ENCODE measurements around the gene KLF7.

Gene KLF7

DNA sequence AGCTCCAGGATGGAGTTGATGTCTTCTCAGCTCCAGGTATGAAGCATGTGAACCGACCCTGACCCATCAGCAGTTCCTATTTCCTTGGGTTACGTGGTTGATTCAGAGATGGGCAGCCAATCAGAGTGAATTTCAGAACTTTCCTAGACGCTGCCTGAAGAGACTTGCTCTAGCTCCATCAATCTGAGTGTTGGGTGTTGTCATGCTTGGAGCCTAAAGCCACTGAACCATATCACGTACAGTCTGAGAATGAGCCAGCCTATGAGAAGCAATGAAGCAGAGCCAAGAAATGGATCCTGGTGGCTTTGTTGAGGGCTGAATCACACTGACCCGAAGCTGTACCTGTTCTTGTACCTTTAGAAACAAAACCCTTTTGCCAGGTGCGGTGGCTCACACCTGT lies 19.6 kb upstream of the KLF7 start:
- H3K27ac ChIP-seq: no peak overlapping the region
- TF ChIP-seq CTCF (IDR thresholded peaks at IDR 0.05; ENCODE audit: low read depth, low read length): no peak
- no peak for DNase-seq
- no peaks in the 10 kb centered on the region for H3K27me3 ChIP-seq (ENCODE audit: insufficient read depth, low read depth, severe bottlenecking)
- H3K9me3 ChIP-seq (ENCODE audit: severe bottlenecking): no peaks in the 10 kb centered on the region
- no peaks in the 10 kb centered on the region for H3K36me3 ChIP-seq
- no peak overlapping the region for H3K4me3 ChIP-seq (ENCODE audit: low read depth, low read length)

- no peak overlapping the region for H3K4me3 ChIP-seq (ENCODE audit: low read depth, low read length)
- TF ChIP-seq CTCF (IDR thresholded peaks at IDR 0.05; ENCODE audit: low read depth, low read length): no peak
- H3K9me3 ChIP-seq (ENCODE audit: severe bottlenecking): no peaks in the 10 kb centered on the region
- no peak for DNase-seq
- no peaks in the 10 kb centered on the region for H3K27me3 ChIP-seq (ENCODE audit: insufficient read depth, low read depth, severe bottlenecking)
- no peak overlapping the region for H3K27ac ChIP-seq
- H3K36me3 ChIP-seq: no peaks in the 10 kb centered on the region
Measured at GRCh38 chr2:207184768-207185167, 19.0 kb upstream of the KLF7 start.

DNA sequence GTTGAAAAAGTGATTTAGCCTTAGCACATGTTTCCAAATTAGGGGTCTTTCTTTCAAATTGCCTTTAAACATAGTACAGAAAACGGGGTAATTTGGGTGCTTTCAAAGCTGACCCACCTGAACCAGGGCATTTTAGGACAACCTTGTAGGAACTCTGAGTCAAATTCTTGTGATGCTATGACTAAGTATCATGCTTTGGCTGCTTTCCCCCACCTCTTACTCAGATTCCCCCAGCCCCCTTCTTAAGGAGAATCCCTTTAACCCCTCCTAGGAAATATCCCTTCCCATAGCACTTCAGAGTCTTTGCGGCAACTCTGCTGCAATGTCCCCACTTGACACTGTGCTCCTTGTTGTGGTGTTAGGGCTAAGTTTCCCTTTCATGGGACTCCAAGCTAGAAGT lies 18.6 kb upstream of the KLF7 start:
- Histone ChIP-seq H3K4me3 (ENCODE audit: low read depth, low read length) (no peak overlapping the region), H3K27ac (no peak overlapping the region), H3K27me3 (ENCODE audit: insufficient read depth, low read depth, severe bottlenecking) (no peaks in the 10 kb centered on the region), H3K9me3 (ENCODE audit: severe bottlenecking) (no peaks in the 10 kb centered on the region), H3K36me3 (no peaks in the 10 kb centered on the region)
- DNase-seq: no peak
- no peak for TF ChIP-seq CTCF (IDR thresholded peaks at IDR 0.05; ENCODE audit: low read depth, low read length)

DNA sequence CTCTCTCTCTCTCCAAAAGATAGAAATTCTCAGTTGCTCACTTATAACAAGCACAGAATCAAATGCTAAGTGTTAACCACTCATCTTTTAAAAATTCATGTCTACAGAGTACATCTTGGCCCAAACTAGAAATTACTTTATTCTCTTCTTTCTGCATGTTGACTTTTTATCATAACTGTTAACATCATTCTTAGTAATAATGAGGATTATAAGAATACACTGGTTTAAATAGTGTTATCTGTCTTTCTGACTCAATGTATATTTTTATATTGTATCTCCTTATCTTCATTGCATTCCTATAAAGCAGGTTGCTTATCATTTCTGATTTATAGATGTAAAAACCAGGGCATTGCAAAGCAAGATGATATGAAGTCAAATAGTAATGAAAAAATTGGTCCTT lies 17.8 kb upstream of the KLF7 start:
- TF ChIP-seq CTCF (IDR thresholded peaks at IDR 0.05; ENCODE audit: low read depth, low read length): no peak
- H3K27ac ChIP-seq: no peak overlapping the region
- no peaks in the 10 kb centered on the region for H3K36me3 ChIP-seq
- no peaks in the 10 kb centered on the region for H3K9me3 ChIP-seq (ENCODE audit: severe bottlenecking)
- DNase-seq: no peak
- H3K4me3 ChIP-seq (ENCODE audit: low read depth, low read length): no peak overlapping the region
- H3K27me3 ChIP-seq (ENCODE audit: insufficient read depth, low read depth, severe bottlenecking): no peaks in the 10 kb centered on the region

DNA sequence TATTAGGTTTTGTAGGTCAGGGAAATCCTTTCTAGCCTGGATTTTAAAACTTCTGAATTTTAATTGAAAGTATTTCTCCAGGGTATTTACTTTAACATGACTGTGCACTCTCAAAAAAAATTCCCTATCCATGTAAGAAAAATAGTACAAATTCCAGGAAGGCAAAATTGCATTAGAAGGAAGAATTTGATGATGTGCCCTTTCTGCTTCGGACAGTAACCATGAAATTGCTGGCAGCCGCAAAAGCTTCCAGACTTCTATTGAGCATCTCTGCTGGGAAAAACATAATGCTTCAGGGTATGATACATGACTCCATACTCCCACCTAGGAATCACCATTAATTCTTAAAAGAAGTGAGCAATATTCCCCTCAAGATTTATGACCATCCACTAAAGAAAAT lies 17.2 kb upstream of the KLF7 start:
- Histone ChIP-seq H3K9me3 (ENCODE audit: severe bottlenecking) (no peaks in the 10 kb centered on the region), H3K36me3 (no peaks in the 10 kb centered on the region), H3K27me3 (ENCODE audit: insufficient read depth, low read depth, severe bottlenecking) (no peaks in the 10 kb centered on the region), H3K4me3 (ENCODE audit: low read depth, low read length) (no peak overlapping the region), H3K27ac (no peak overlapping the region)
- no peak for DNase-seq
- TF ChIP-seq CTCF (IDR thresholded peaks at IDR 0.05; ENCODE audit: low read depth, low read length): no peak

GRCh38 chr2:207181526-207182274 lies 16.0 kb upstream of the KLF7 start:
- Histone ChIP-seq H3K4me3 (ENCODE audit: low read depth, low read length) (no peak overlapping the region), H3K27ac (no peak overlapping the region), H3K27me3 (ENCODE audit: insufficient read depth, low read depth, severe bottlenecking) (no peaks in the 10 kb centered on the region), H3K36me3 (no peaks in the 10 kb centered on the region), H3K9me3 (ENCODE audit: severe bottlenecking) (no peaks in the 10 kb centered on the region)
- DNase-seq: no peak
- TF ChIP-seq CTCF (IDR thresholded peaks at IDR 0.05; ENCODE audit: low read depth, low read length): no peak

Data from WERI-Rb-1 (cell line).